Measurements from ENCODE around the gene DEFB108B. TPM values are rescaled to one million over a fixed set of nuclear protein-coding genes. Genes with fewer than 3 reads are reported as not detected.
"Not testable (repeated sequence)": the region's sequence is repeated elsewhere in the genome, so short reads cannot be mapped to it uniquely, and the experiment has no call there.

The DEFB108B gene
- total and polyA plus RNA-seq, 4 donors = not detected

GRCh38 chr11:71794386-71795040, 38.5 kb upstream of the DEFB108B start:
- H3K9me3 ChIP-seq (ENCODE audit: control insufficient read depth, low read length); H3K27me3 ChIP-seq (ENCODE audit: control insufficient read depth in 1 of 2, insufficient read depth in 2 of 2, low read length in 1 of 2); H3K4me1 ChIP-seq (ENCODE audit: control insufficient read depth in 1 of 2, insufficient read depth in 2 of 2, low read length in 2 of 2); ATAC-seq (ENCODE audit: low FRiP score); intact Hi-C loops (cut with DNase I); DNase-seq; H3K4me3 ChIP-seq (ENCODE audit: low read length in 2 of 2); H3K27ac ChIP-seq (ENCODE audit: low read depth in 1 of 2, low read length in 2 of 2); H3K36me3 ChIP-seq (ENCODE audit: control insufficient read depth in 1 of 2, insufficient read depth in 2 of 2, low read length in 1 of 2): not testable (repeated sequence)
- WGBS, 2 donors = 90 to 91% methylated on average over 13 of the region's 13 CpGs

- H3K4me3 ChIP-seq (ENCODE audit: low read length in 2 of 2); ATAC-seq (ENCODE audit: low FRiP score); H3K4me1 ChIP-seq (ENCODE audit: control insufficient read depth in 1 of 2, insufficient read depth in 2 of 2, low read length in 2 of 2); H3K9me3 ChIP-seq (ENCODE audit: control insufficient read depth, low read length); H3K36me3 ChIP-seq (ENCODE audit: control insufficient read depth in 1 of 2, insufficient read depth in 2 of 2, low read length in 1 of 2); H3K27me3 ChIP-seq (ENCODE audit: control insufficient read depth in 1 of 2, insufficient read depth in 2 of 2, low read length in 1 of 2); H3K27ac ChIP-seq (ENCODE audit: low read depth in 1 of 2, low read length in 2 of 2); intact Hi-C loops (cut with DNase I): not testable (repeated sequence)
- 86 to 87% methylated on average over 5 of the region's 5 CpGs for WGBS, 2 donors
- peak in 1 of 2 donors; percentile 44 for DNase-seq
Observed at GRCh38 chr11:71795236-71795635, 37.8 kb upstream of the DEFB108B start.

- 91% methylated on average over 16 of the region's 16 CpGs for WGBS, 2 donors
- H3K27ac ChIP-seq (ENCODE audit: low read depth in 1 of 2, low read length in 2 of 2); H3K4me1 ChIP-seq (ENCODE audit: control insufficient read depth in 1 of 2, insufficient read depth in 2 of 2, low read length in 2 of 2); H3K27me3 ChIP-seq (ENCODE audit: control insufficient read depth in 1 of 2, insufficient read depth in 2 of 2, low read length in 1 of 2); ATAC-seq (ENCODE audit: low FRiP score); intact Hi-C loops (cut with DNase I); H3K9me3 ChIP-seq (ENCODE audit: control insufficient read depth, low read length); H3K4me3 ChIP-seq (ENCODE audit: low read length in 2 of 2); H3K36me3 ChIP-seq (ENCODE audit: control insufficient read depth in 1 of 2, insufficient read depth in 2 of 2, low read length in 1 of 2): not testable (repeated sequence)
- DNase-seq = peak in 1 of 2 donors; percentile 75
Observed at GRCh38 chr11:71796016-71796415, 37.0 kb upstream of the DEFB108B start.

GRCh38 chr11:71796781-71797180, 36.2 kb upstream of the DEFB108B start:
- H3K4me1 ChIP-seq (ENCODE audit: control insufficient read depth in 1 of 2, insufficient read depth in 2 of 2, low read length in 2 of 2); H3K36me3 ChIP-seq (ENCODE audit: control insufficient read depth in 1 of 2, insufficient read depth in 2 of 2, low read length in 1 of 2); ATAC-seq (ENCODE audit: low FRiP score); H3K9me3 ChIP-seq (ENCODE audit: control insufficient read depth, low read length); H3K27ac ChIP-seq (ENCODE audit: low read depth in 1 of 2, low read length in 2 of 2); H3K27me3 ChIP-seq (ENCODE audit: control insufficient read depth in 1 of 2, insufficient read depth in 2 of 2, low read length in 1 of 2); H3K4me3 ChIP-seq (ENCODE audit: low read length in 2 of 2); intact Hi-C loops (cut with DNase I): not testable (repeated sequence)
- WGBS, 2 donors = 94 to 95% methylated on average over 8 to 9 of the region's 9 CpGs
- peak in 1 of 2 donors; percentile 42 for DNase-seq

- H3K27me3 ChIP-seq (ENCODE audit: control insufficient read depth in 1 of 2, insufficient read depth in 2 of 2, low read length in 1 of 2); ATAC-seq (ENCODE audit: low FRiP score); DNase-seq; H3K4me3 ChIP-seq (ENCODE audit: low read length in 2 of 2); H3K27ac ChIP-seq (ENCODE audit: low read depth in 1 of 2, low read length in 2 of 2); H3K36me3 ChIP-seq (ENCODE audit: control insufficient read depth in 1 of 2, insufficient read depth in 2 of 2, low read length in 1 of 2); H3K9me3 ChIP-seq (ENCODE audit: control insufficient read depth, low read length); H3K4me1 ChIP-seq (ENCODE audit: control insufficient read depth in 1 of 2, insufficient read depth in 2 of 2, low read length in 2 of 2); intact Hi-C loops (cut with DNase I): not testable (repeated sequence)
- WGBS, 2 donors = 54 to 66% methylated on average over 13 of the region's 13 CpGs
Observed at GRCh38 chr11:71799556-71800128, 33.4 kb upstream of the DEFB108B start.

GRCh38 chr11:71800335-71800953, 32.6 kb upstream of the DEFB108B start:
- H3K4me1 ChIP-seq (ENCODE audit: control insufficient read depth in 1 of 2, insufficient read depth in 2 of 2, low read length in 2 of 2); H3K27me3 ChIP-seq (ENCODE audit: control insufficient read depth in 1 of 2, insufficient read depth in 2 of 2, low read length in 1 of 2); intact Hi-C loops (cut with DNase I); H3K36me3 ChIP-seq (ENCODE audit: control insufficient read depth in 1 of 2, insufficient read depth in 2 of 2, low read length in 1 of 2); H3K27ac ChIP-seq (ENCODE audit: low read depth in 1 of 2, low read length in 2 of 2); ATAC-seq (ENCODE audit: low FRiP score); H3K9me3 ChIP-seq (ENCODE audit: control insufficient read depth, low read length); H3K4me3 ChIP-seq (ENCODE audit: low read length in 2 of 2): not testable (repeated sequence)
- DNase-seq = peak; percentile 81 to 91
- 43 to 45% methylated on average over 13 of the region's 13 CpGs for WGBS, 2 donors

- H3K27ac ChIP-seq (ENCODE audit: low read depth in 1 of 2, low read length in 2 of 2); intact Hi-C loops (cut with DNase I); H3K27me3 ChIP-seq (ENCODE audit: control insufficient read depth in 1 of 2, insufficient read depth in 2 of 2, low read length in 1 of 2); H3K4me3 ChIP-seq (ENCODE audit: low read length in 2 of 2); H3K36me3 ChIP-seq (ENCODE audit: control insufficient read depth in 1 of 2, insufficient read depth in 2 of 2, low read length in 1 of 2); DNase-seq; H3K9me3 ChIP-seq (ENCODE audit: control insufficient read depth, low read length); H3K4me1 ChIP-seq (ENCODE audit: control insufficient read depth in 1 of 2, insufficient read depth in 2 of 2, low read length in 2 of 2); ATAC-seq (ENCODE audit: low FRiP score): not testable (repeated sequence)
- 90 to 92% methylated on average over 2 of the region's 2 CpGs for WGBS, 2 donors
Observed at GRCh38 chr11:71801026-71801425, 32.0 kb upstream of the DEFB108B start.

- H3K9me3 ChIP-seq (ENCODE audit: control insufficient read depth, low read length); H3K36me3 ChIP-seq (ENCODE audit: control insufficient read depth in 1 of 2, insufficient read depth in 2 of 2, low read length in 1 of 2); H3K27me3 ChIP-seq (ENCODE audit: control insufficient read depth in 1 of 2, insufficient read depth in 2 of 2, low read length in 1 of 2); H3K4me1 ChIP-seq (ENCODE audit: control insufficient read depth in 1 of 2, insufficient read depth in 2 of 2, low read length in 2 of 2); ATAC-seq (ENCODE audit: low FRiP score); H3K4me3 ChIP-seq (ENCODE audit: low read length in 2 of 2); H3K27ac ChIP-seq (ENCODE audit: low read depth in 1 of 2, low read length in 2 of 2); intact Hi-C loops (cut with DNase I): not testable (repeated sequence)
- 79 to 80% methylated on average over 7 of the region's 7 CpGs for WGBS, 2 donors
- DNase-seq = peak in 1 of 2 donors; percentile 57
Observed at GRCh38 chr11:71802874-71803273, 30.1 kb upstream of the DEFB108B start.

Measured in aorta (tissue), 5 donors.